ENCODE results near the gene SETSIP. TPM values are rescaled to one million over a fixed set of nuclear protein-coding genes. Genes with fewer than 3 reads are reported as not detected.
A peak's percentile ranks its signal among the peaks of the same experiment; 100 is the strongest.
"Not testable (repeated sequence)": the region's sequence is repeated elsewhere in the genome, so short reads cannot be mapped to it uniquely, and the experiment has no call there.

Gene SETSIP
- polyA plus RNA-seq, 1 experiment = 0.52 TPM

- no peaks in the 10 kb centered on the region for H3K27me3 ChIP-seq (ENCODE audit: control insufficient read depth, insufficient read depth, low read length)
- CTCF ChIA-PET = interaction anchor here (1.0 to 2.8 kb wide), 4 partner anchors 10 to 915 kb away, joined by 3 to 18 read pairs (median 7); no protein-coding TSS in a partner anchor
- peak within 1 kb of the TSS; percentile 2 for H3K27ac ChIP-seq (ENCODE audit: low read depth, low read length)
- POLR2A ChIA-PET = no interaction called here
- peak; percentile 61 for DNase-seq (ENCODE audit: low read depth, low spot score)
- peak within 1 kb of the TSS; percentile 80 for H3K4me3 ChIP-seq (ENCODE audit: low read depth, low read length)
- peaks cover 3% of the 10 kb centered on the region for H3K9me3 ChIP-seq (ENCODE audit: control insufficient read depth, insufficient read depth, low read length)
- TF ChIP-seq CTCF (IDR thresholded peaks at IDR 0.05; ENCODE audit: low read depth, low read length) = no peak
These were observed 5.1 kb upstream of the SETSIP start, which contains the start of gene BTBD8 for GRCh38 chr1:92080128-92080985. Gene BTBD8, plus strand, starts transcription at chr1:92080345. Its CDS starts 227 bp downstream, at chr1:92080572.

- Histone ChIP-seq H3K27me3 (ENCODE audit: control insufficient read depth, insufficient read depth, low read length) (no peaks in the 10 kb centered on the region), H3K4me3 (ENCODE audit: low read depth, low read length) (peak overlapping the region; percentile 80; the same call in 1 of the 2 replicates), H3K9me3 (ENCODE audit: control insufficient read depth, insufficient read depth, low read length) (no peaks in the 10 kb centered on the region; the same call in none of the 2 replicates), H3K27ac (ENCODE audit: low read depth, low read length) (no peak overlapping the region)
- no peak for DNase-seq (ENCODE audit: low read depth, low spot score)
- ChIA-PET CTCF (no interaction called here), POLR2A (no interaction called here)
- no peak for TF ChIP-seq CTCF (IDR thresholded peaks at IDR 0.05; ENCODE audit: low read depth, low read length)
These were observed 4.2 kb upstream of the SETSIP start for GRCh38 chr1:92079441-92079840.

- POLR2A ChIA-PET; H3K9me3 ChIP-seq (ENCODE audit: control insufficient read depth, insufficient read depth, low read length); H3K27ac ChIP-seq (ENCODE audit: low read depth, low read length); DNase-seq (ENCODE audit: low read depth, low spot score); H3K4me3 ChIP-seq (ENCODE audit: low read depth, low read length); H3K27me3 ChIP-seq (ENCODE audit: control insufficient read depth, insufficient read depth, low read length): not testable (repeated sequence)
- CTCF ChIA-PET = interaction anchor here (0.7 kb wide), 1 partner anchor 163 kb away, joined by 6 read pairs; no protein-coding TSS in a partner anchor
These were observed 2.9 kb upstream of the SETSIP start for GRCh38 chr1:92078077-92078476.

- POLR2A ChIA-PET = no interaction called here
- no peak overlapping the region for H3K27ac ChIP-seq (ENCODE audit: low read depth, low read length)
- H3K27me3 ChIP-seq (ENCODE audit: control insufficient read depth, insufficient read depth, low read length) = no peaks in the 10 kb centered on the region
- TF ChIP-seq CTCF (IDR thresholded peaks at IDR 0.05; ENCODE audit: low read depth, low read length) = no peak
- H3K4me3 ChIP-seq (ENCODE audit: low read depth, low read length) = no peak overlapping the region
- H3K9me3 ChIP-seq (ENCODE audit: control insufficient read depth, insufficient read depth, low read length) = no peaks in the 10 kb centered on the region; the same call in 1 of the 2 replicates
- DNase-seq (ENCODE audit: low read depth, low spot score) = no peak
- CTCF ChIA-PET = no interaction called here
These were observed 1.2 kb upstream of the SETSIP start for GRCh38 chr1:92076363-92076762.

- H3K4me3 ChIP-seq (ENCODE audit: low read depth, low read length); H3K27me3 ChIP-seq (ENCODE audit: control insufficient read depth, insufficient read depth, low read length); CTCF ChIA-PET; POLR2A ChIA-PET; H3K27ac ChIP-seq (ENCODE audit: low read depth, low read length); H3K9me3 ChIP-seq (ENCODE audit: control insufficient read depth, insufficient read depth, low read length); DNase-seq (ENCODE audit: low read depth, low spot score): not testable (repeated sequence)
These were observed 765 bp downstream of the SETSIP start for GRCh38 chr1:92074446-92074845.

GRCh38 chr1:92070892-92071291, 4.3 kb downstream of the SETSIP start:
- DNase-seq (ENCODE audit: low read depth, low spot score) = no peak
- no peak for TF ChIP-seq CTCF (IDR thresholded peaks at IDR 0.05; ENCODE audit: low read depth, low read length)
- Histone ChIP-seq H3K9me3 (ENCODE audit: control insufficient read depth, insufficient read depth, low read length) (no peaks in the 10 kb centered on the region), H3K27me3 (ENCODE audit: control insufficient read depth, insufficient read depth, low read length) (no peaks in the 10 kb centered on the region), H3K4me3 (ENCODE audit: low read depth, low read length) (no peak overlapping the region), H3K27ac (ENCODE audit: low read depth, low read length) (no peak overlapping the region)
- ChIA-PET CTCF (interaction anchor here (1.5 to 1.6 kb wide), 2 partner anchors 10 to 220 kb away, joined by 6 read pairs; no protein-coding TSS in a partner anchor), POLR2A (no interaction called here)
